NCI-H2171 treated with DMSO at 0.1 percent for 48 hours (cell line): Measurements from ENCODE around the gene ATP1A1.

Source experiments
- DNase-seq: peaks from one replicate; lab custom pipeline; 2025; lab: John Stamatoyannopoulos, UW

Gene ATP1A1

GRCh38 chr1:116372191-116372590 lies 853 bp upstream of the ATP1A1 start:
- DNase-seq: no peak

GRCh38 chr1:116373431-116374352 lies 648 bp downstream of the ATP1A1 start:
- peak; percentile 57 for DNase-seq

- peak; percentile 50 for DNase-seq
These were observed 1.5 kb downstream of the ATP1A1 start for GRCh38 chr1:116374353-116375147.

- DNase-seq: peak; percentile 43
These were observed 2.3 kb downstream of the ATP1A1 start for GRCh38 chr1:116375148-116375886.

- no peak for DNase-seq
These were observed 3.1 kb downstream of the ATP1A1 start for GRCh38 chr1:116375887-116376728.

GRCh38 chr1:116376729-116377086 lies 3.7 kb downstream of the ATP1A1 start:
- DNase-seq: no peak

- DNase-seq: peak; percentile 38
These were observed 4.8 kb downstream of the ATP1A1 start for GRCh38 chr1:116377541-116378529.

- DNase-seq: no peak
These were observed 6.1 kb downstream of the ATP1A1 start for GRCh38 chr1:116379057-116379630.

GRCh38 chr1:116379674-116380498 lies 6.8 kb downstream of the ATP1A1 start:
- DNase-seq: no peak

GRCh38 chr1:116380499-116381242 lies 7.6 kb downstream of the ATP1A1 start:
- no peak for DNase-seq

- no peak for DNase-seq
These were observed 9.3 kb downstream of the ATP1A1 start for GRCh38 chr1:116382321-116382720.

- DNase-seq: no peak
These were observed 9.9 kb downstream of the ATP1A1 start for GRCh38 chr1:116382857-116383483.

GRCh38 chr1:116386042-116386441 lies 13.0 kb downstream of the ATP1A1 start:
- DNase-seq: no peak

GRCh38 chr1:116387551-116387950 lies 14.5 kb downstream of the ATP1A1 start:
- no peak for DNase-seq

GRCh38 chr1:116388122-116388521 lies 15.1 kb downstream of the ATP1A1 start:
- no peak for DNase-seq

GRCh38 chr1:116389013-116389412 lies 16.0 kb downstream of the ATP1A1 start:
- no peak for DNase-seq

- no peak for DNase-seq
These were observed 16.6 kb downstream of the ATP1A1 start for GRCh38 chr1:116389686-116390085.

- no peak for DNase-seq
These were observed 17.2 kb downstream of the ATP1A1 start for GRCh38 chr1:116390195-116390594.
